Measurements from ENCODE around the gene LEUTX. TPM values are rescaled to one million over a fixed set of nuclear protein-coding genes. Genes with fewer than 3 reads are reported as not detected.
"Not testable (repeated sequence)": the region's sequence is repeated elsewhere in the genome, so short reads cannot be mapped to it uniquely, and the experiment has no call there.

The LEUTX gene
- total RNA-seq, 1 experiment from 2014 or later, result not detected

DNA sequence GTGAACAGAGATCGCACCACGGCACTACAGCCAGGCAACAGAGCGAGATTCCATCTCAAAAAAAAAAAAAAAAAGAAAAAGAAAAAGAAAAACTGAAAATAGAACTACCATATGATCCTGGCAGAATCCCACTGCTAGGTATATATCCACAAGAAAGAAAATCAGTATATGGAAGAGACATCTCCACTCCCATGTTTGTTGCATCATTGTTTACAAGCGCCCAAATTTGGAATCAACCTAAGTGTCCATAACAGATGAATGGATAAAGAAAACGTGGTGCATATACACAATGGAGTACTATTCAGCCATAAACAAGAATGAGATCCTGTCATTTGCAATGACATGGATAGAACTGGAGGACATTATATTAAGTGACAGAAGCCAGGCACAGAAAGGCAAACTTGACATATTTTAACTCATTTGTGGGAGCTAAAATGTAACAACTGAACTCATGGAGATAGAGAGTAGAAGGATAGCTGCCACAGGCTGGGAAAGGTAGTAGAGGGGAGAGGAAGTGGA, 29.3 kb downstream of the LEUTX start:
- Histone ChIP-seq H2BK20ac (ENCODE audit: low read depth, low read length, poor library complexity, severe bottlenecking) (no peak overlapping the region), H3K18ac (ENCODE audit: insufficient read length, low read depth, low read length) (no peak overlapping the region), H3K14ac (ENCODE audit: insufficient read depth, low read length) (no peak overlapping the region), H3T11ph (ENCODE audit: low read length) (no peak overlapping the region), H2AFZ (ENCODE audit: low read length) (no peak overlapping the region), H3K4me2 (ENCODE audit: insufficient read depth, insufficient read length, low read length) (no peak overlapping the region), H4K8ac (replicated peaks; ENCODE audit: insufficient read length, low read depth, low read length) (no peak overlapping the region), H3K9me3 (ENCODE audit: control insufficient read depth, low read depth, low read length) (no peaks in the 10 kb centered on the region), H3K27me3 (ENCODE audit: insufficient read depth, low read length) (no peaks in the 10 kb centered on the region), H3K27ac (ENCODE audit: insufficient read length, low read depth, low read length) (no peak overlapping the region), H4K5ac (ENCODE audit: insufficient read length, low read depth, low read length) (no peak overlapping the region), H4K91ac (ENCODE audit: insufficient read length, low read depth, low read length) (no peak overlapping the region), H2BK120ac (ENCODE audit: low read depth, low read length, poor library complexity, severe bottlenecking) (no peak overlapping the region), H2AK5ac (ENCODE audit: insufficient read length, low read length) (no peak overlapping the region), H3K4me1 (ENCODE audit: insufficient read depth, low read length) (no peaks in the 10 kb centered on the region), H2BK15ac (ENCODE audit: low read depth, low read length) (no peak overlapping the region), H3K23me2 (ENCODE audit: insufficient read length, low read depth, low read length, poor library complexity, severe bottlenecking) (no peaks in the 10 kb centered on the region), H3K56ac (ENCODE audit: insufficient read length, low read depth, low read length) (no peak overlapping the region), H3K79me2 (ENCODE audit: insufficient read depth, low read length) (no peaks in the 10 kb centered on the region), H3K23ac (ENCODE audit: insufficient read length, low read depth, low read length) (no peak overlapping the region), H2BK12ac (ENCODE audit: insufficient read length, low read depth, low read length) (no peak overlapping the region), H4K20me1 (ENCODE audit: control insufficient read depth, insufficient read depth, insufficient read length) (no peaks in the 10 kb centered on the region), H3K4ac (ENCODE audit: low read depth, low read length) (no peak overlapping the region), H2BK5ac (ENCODE audit: insufficient read length, low read length) (no peak overlapping the region), H3K79me1 (ENCODE audit: insufficient read depth, low read depth, low read length, poor library complexity, severe bottlenecking) (no peaks in the 10 kb centered on the region), H3K9ac (ENCODE audit: extremely low read depth, insufficient read length, low read length) (no peak overlapping the region)
- Mint-ChIP-seq H3K4me3 (no peak overlapping the region), H3K9me3 (no peaks in the 10 kb centered on the region), H3K27me3 (ENCODE audit: low read depth) (peaks cover 2% of the 10 kb centered on the region), H3K27ac (no peak overlapping the region), H3K4me1 (peaks cover 3 to 12% of the 10 kb centered on the region in 2 experiments), H3K36me3 (ENCODE audit: insufficient read depth in 1 of 3, low read depth in 3 of 3) (no peaks in the 10 kb centered on the region; a peak in 1 of 7 replicates)
- TF ChIP-seq, protein P1, sequence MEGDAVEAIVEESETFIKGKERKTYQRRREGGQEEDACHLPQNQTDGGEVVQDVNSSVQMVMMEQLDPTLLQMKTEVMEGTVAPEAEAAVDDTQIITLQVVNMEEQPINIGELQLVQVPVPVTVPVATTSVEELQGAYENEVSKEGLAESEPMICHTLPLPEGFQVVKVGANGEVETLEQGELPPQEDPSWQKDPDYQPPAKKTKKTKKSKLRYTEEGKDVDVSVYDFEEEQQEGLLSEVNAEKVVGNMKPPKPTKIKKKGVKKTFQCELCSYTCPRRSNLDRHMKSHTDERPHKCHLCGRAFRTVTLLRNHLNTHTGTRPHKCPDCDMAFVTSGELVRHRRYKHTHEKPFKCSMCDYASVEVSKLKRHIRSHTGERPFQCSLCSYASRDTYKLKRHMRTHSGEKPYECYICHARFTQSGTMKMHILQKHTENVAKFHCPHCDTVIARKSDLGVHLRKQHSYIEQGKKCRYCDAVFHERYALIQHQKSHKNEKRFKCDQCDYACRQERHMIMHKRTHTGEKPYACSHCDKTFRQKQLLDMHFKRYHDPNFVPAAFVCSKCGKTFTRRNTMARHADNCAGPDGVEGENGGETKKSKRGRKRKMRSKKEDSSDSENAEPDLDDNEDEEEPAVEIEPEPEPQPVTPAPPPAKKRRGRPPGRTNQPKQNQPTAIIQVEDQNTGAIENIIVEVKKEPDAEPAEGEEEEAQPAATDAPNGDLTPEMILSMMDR (conservative IDR thresholded peaks at IDR 0.05), result no peak
- WGBS (ENCODE audit: extremely low coverage, insufficient read length, low lambda C conversion rate), result no CpG with 5 or more reads among the region's 5 CpGs
- DNase-seq, result no peak

DNA sequence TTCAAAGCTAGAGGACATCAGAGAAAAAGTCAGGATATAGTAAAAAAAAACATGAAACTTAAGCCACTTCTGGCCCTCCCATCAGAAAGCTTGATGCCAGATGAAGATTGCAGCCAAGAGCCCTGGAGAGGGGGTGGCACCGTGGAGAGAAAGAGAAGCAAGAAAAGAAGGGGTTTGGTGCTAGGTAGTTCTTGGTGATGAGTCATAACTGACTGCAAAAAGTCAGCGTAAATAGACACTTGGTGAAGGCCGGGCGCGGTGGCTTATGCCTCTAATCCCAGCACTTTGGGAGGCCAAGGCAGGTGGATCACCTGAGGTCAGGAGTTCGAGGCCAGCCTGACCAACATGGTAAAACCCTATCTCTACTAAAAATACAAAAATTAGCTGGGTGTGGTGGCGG, 30.0 kb downstream of the LEUTX start:
- H3K79me2 ChIP-seq (ENCODE audit: insufficient read depth, low read length); H3T11ph ChIP-seq (ENCODE audit: low read length); H3K36me3 Mint-ChIP-seq (ENCODE audit: insufficient read depth in 1 of 3, low read depth in 3 of 3); H2BK20ac ChIP-seq (ENCODE audit: low read depth, low read length, poor library complexity, severe bottlenecking); H2BK12ac ChIP-seq (ENCODE audit: insufficient read length, low read depth, low read length); H3K27me3 ChIP-seq (ENCODE audit: insufficient read depth, low read length); H4K20me1 ChIP-seq (ENCODE audit: control insufficient read depth, insufficient read depth, insufficient read length); H3K4me3 Mint-ChIP-seq; H2BK15ac ChIP-seq (ENCODE audit: low read depth, low read length); H3K4me2 ChIP-seq (ENCODE audit: insufficient read depth, insufficient read length, low read length); DNase-seq; H2BK5ac ChIP-seq (ENCODE audit: insufficient read length, low read length); H3K9ac ChIP-seq (ENCODE audit: extremely low read depth, insufficient read length, low read length); H3K4me1 Mint-ChIP-seq; H3K4me1 ChIP-seq (ENCODE audit: insufficient read depth, low read length); H3K27ac ChIP-seq (ENCODE audit: insufficient read length, low read depth, low read length); H4K8ac ChIP-seq (replicated peaks; ENCODE audit: insufficient read length, low read depth, low read length); H3K14ac ChIP-seq (ENCODE audit: insufficient read depth, low read length); H3K79me1 ChIP-seq (ENCODE audit: insufficient read depth, low read depth, low read length, poor library complexity, severe bottlenecking); H3K4ac ChIP-seq (ENCODE audit: low read depth, low read length); H3K56ac ChIP-seq (ENCODE audit: insufficient read length, low read depth, low read length); H2BK120ac ChIP-seq (ENCODE audit: low read depth, low read length, poor library complexity, severe bottlenecking); H3K9me3 ChIP-seq (ENCODE audit: control insufficient read depth, low read depth, low read length); H3K27ac Mint-ChIP-seq; H2AK5ac ChIP-seq (ENCODE audit: insufficient read length, low read length); H3K23ac ChIP-seq (ENCODE audit: insufficient read length, low read depth, low read length); H3K9me3 Mint-ChIP-seq; H3K18ac ChIP-seq (ENCODE audit: insufficient read length, low read depth, low read length); H3K23me2 ChIP-seq (ENCODE audit: insufficient read length, low read depth, low read length, poor library complexity, severe bottlenecking); H4K5ac ChIP-seq (ENCODE audit: insufficient read length, low read depth, low read length); H2AFZ ChIP-seq (ENCODE audit: low read length); H4K91ac ChIP-seq (ENCODE audit: insufficient read length, low read depth, low read length); H3K27me3 Mint-ChIP-seq (ENCODE audit: low read depth): not testable (repeated sequence)
- WGBS (ENCODE audit: extremely low coverage, insufficient read length, low lambda C conversion rate), result no CpG with 5 or more reads among the region's 7 CpGs

Data from H9 (cell line).